Gastrocnemius medialis (tissue), 4 donors: ENCODE data around the gene BAG5. TPM values are rescaled to one million over a fixed set of nuclear protein-coding genes. Genes with fewer than 3 reads are reported as not detected.

Experiments
- ATAC-seq, 2 donors: fragments of 150-250 bp; one replicate each; pipeline ENCODE4 v1.9.1; 2016
- DNase-seq, 2 donors: peaks; one replicate each; pipeline ENCODE4 v3.0.0-alpha.2; 2019
- H3K27ac ChIP-seq, 4 donors: fragments of 200-600 bp; sonication (generic); 1 replicate in 1 of 4; 2 replicates in 3 of 4; pipeline ENCODE4 v1.5.1; 2016 to 2018; ENCODE audit warnings: mild to moderate bottlenecking in 2 of 4, moderate library complexity in 1 of 4
- H3K27me3 ChIP-seq, 3 donors: fragments of 200-600 bp; sonication (generic) in 2 of 3; 1 replicate in 1 of 3; 2 replicates in 2 of 3; pipeline versions ENCODE4 v1.5.1 to v1.6.0; 2016 to 2019; ENCODE audit warnings: mild to moderate bottlenecking in 1 of 3, moderate library complexity in 1 of 3
- H3K36me3 ChIP-seq, 2 donors: fragments of 200-600 bp; sonication (generic) in 1 of 2; one replicate each; pipeline ENCODE4 v1.5.1; 2017 to 2018
- H3K4me1 ChIP-seq, 2 donors: fragments of 200-600 bp; sonication (generic) in 1 of 2; one replicate each; pipeline ENCODE4 v1.5.1; 2016 to 2017; ENCODE audit warnings: mild to moderate bottlenecking in 2 of 2
- H3K4me3 ChIP-seq, 4 donors: fragments of 200-600 bp; sonication (generic) in 3 of 4; 1 replicate in 1 of 4; 2 replicates in 3 of 4; pipeline ENCODE4 v1.5.1; 2016 to 2019; ENCODE audit warnings: mild to moderate bottlenecking in 2 of 4
- H3K9me3 ChIP-seq, 3 donors: fragments of 200-600 bp; sonication (generic) in 2 of 3; 1 replicate in 1 of 3; 2 replicates in 2 of 3; pipeline ENCODE4 v1.5.1; 2016 to 2019
- CTCF ChIP-seq, 5 experiments: fragments of 450-650 bp in 3 of 5; fragments of 200-600 bp in 2 of 5; sonication (generic) in 2 of 5; IDR thresholded peaks in 4 of 5; conservative IDR thresholded peaks in 1 of 5; 1 replicate in 4 of 5; 2 replicates in 1 of 5; pipeline ENCODE4 v1.5.1; 2016 to 2019; ENCODE audit warnings: antibody characterized with exemption in 5 of 5, mild to moderate bottlenecking in 3 of 5, moderate library complexity in 3 of 5
- POLR2A ChIP-seq, 2 donors: fragments of 450-650 bp; IDR thresholded peaks; one replicate each; pipeline ENCODE4 v1.6.1; 2017; ENCODE audit warnings: antibody characterized with exemption in 2 of 2, mild to moderate bottlenecking in 2 of 2, moderate library complexity in 2 of 2
- in situ Hi-C, 4 donors: fragments of 200-750 bp; cut with MboI; loops; one replicate each; pipeline versions ENCODE4 v1.15.0 to v1.8.0; 2017; ENCODE audit warnings: low sequenced_read_pairs in 4 of 4
- intact Hi-C: fragments of 100-400 bp; cut with DNase I; formaldehyde crosslinking; loops from one replicate; pipeline ENCODE4 v1.15.1; 2023; ENCODE audit warnings: low total_unique reads
- total RNA-seq, 4 donors: library from RNA; depleted of rRNA; stranded (reverse); fragments of >200 nt; gene quantifications; one replicate each; pipeline versions ENCODE4 v1.1.0 to v1.2.3, GENCODE V29; 2016

Gene BAG5
- total RNA-seq, 4 donors from 2014 or later = 16.9 to 22.6 (median 21.0) TPM

DNA sequence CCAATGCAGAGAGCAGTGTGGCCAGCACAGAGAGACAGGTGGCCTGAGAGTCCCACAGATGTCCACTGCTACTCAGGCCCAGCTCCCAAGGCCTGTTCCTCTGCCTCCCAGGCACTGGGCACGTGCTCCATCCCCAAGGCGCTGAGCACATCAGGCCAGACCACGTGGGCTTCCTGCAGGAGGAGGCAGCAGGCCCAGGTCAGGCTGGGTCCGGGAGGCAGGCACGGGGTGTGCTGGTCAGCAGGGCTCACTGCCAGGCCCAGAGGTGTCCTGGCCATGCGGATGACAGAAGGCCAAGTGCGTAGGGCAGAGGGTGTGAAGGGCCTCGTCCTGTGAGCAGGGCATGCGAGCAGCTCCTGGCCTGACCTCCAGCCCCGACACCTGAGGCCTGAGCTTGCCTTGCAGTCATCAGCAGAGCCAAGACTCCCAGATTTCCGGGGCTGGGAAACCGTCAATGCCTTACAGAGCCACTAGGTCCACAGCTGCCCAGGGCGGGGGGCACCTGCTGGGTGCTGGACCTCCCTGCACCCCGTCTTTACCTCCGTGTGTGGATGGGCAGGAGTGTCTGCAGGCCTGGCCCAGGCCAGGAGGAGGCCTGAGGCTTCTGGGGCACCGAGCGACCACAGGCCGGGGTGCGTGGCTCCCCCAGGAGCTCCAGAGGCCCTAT, 18.6 kb downstream of the BAG5 start:
- H3K36me3 ChIP-seq = no peaks in the 10 kb centered on the region
- peak overlapping the region in 3 of 4 donors; percentile 29 to 64 (median 57) for H3K27ac ChIP-seq
- in situ Hi-C loops = no loop called here
- DNase-seq (peak; percentile 51 to 79), ATAC-seq (peak in 1 of 2 donors; percentile 37)
- no peak overlapping the region for H3K4me3 ChIP-seq
- H3K27me3 ChIP-seq = no peaks in the 10 kb centered on the region
- peaks cover 19 to 46% of the 10 kb centered on the region in 2 donors for H3K4me1 ChIP-seq
- H3K9me3 ChIP-seq = no peaks in the 10 kb centered on the region
- TF ChIP-seq CTCF (IDR thresholded peaks at IDR 0.05 in 4 of 5, conservative IDR thresholded peaks at IDR 0.05 in 1 of 5) = no peak
- TF ChIP-seq POLR2A (IDR thresholded peaks at IDR 0.05) = no peak
- intact Hi-C loops = no loop called here

- Histone ChIP-seq H3K4me3 (no peak overlapping the region), H3K27me3 (no peaks in the 10 kb centered on the region), H3K36me3 (no peaks in the 10 kb centered on the region), H3K27ac (peak overlapping the region in 3 of 4 donors; percentile 29 to 64 (median 57)), H3K9me3 (no peaks in the 10 kb centered on the region), H3K4me1 (peaks cover 26 to 52% of the 10 kb centered on the region in 2 donors)
- no peak for ATAC-seq
- in situ Hi-C loops (no loop called here), intact Hi-C loops (no loop called here)
- TF ChIP-seq POLR2A (IDR thresholded peaks at IDR 0.05) (no peak), CTCF (IDR thresholded peaks at IDR 0.05 in 4 of 5, conservative IDR thresholded peaks at IDR 0.05 in 1 of 5) (no peak)
- DNase-seq = no peak
Measured at GRCh38 chr14:103543140-103543539, 19.3 kb downstream of the BAG5 start.

GRCh38 chr14:103542605-103543088, 19.8 kb downstream of the BAG5 start:
- no peaks in the 10 kb centered on the region for H3K27me3 ChIP-seq

DNA sequence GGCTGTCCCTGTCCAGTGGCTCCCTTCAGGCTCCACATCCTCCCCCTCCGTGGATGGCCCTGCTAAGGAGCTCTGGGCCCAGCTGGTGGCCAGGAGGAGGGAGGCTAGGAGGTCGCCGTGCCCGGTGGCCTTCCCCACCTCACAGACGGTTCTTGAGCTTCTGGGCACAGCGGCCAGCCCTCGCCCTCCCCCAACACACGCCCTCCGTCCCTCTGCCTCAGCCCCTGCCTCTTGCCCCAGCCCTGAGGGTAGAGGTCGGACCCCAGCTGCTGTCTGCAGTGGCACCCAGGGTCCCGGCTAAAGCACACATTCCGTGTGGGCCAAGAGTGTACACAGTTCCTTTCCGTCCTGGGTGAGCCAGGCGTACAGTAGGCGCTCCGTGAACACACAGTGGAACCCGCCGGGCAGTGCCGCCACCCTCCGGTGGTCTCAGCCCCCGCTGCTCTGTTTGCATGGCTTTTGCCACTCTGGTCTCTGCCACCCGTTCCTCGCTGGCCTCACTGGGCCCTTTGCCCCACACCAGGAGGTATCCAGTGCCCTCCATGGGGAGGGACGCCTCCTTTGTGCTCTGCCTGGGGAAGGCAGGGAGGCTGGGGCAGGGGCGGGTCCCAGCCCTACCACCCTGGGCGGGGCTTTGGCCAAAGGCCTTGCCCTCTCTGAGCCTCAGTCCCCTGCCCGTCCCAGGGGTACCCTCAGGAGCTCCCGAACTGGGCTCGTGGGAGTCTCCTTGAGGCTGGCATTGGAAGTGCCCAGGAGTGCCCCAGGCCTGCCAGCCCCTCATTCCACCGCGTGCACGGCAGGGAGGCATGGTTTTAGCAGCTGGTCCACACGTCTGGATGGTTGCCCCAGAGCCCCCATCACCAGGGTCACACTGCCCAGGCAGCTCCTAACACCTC, 20.5 kb downstream of the BAG5 start:
- in situ Hi-C loops = no loop called here

More at GRCh38 chr14:103542605-103543088, 19.8 kb downstream of the BAG5 start:
- DNase-seq (no peak), ATAC-seq (no peak)
- H3K4me1 ChIP-seq = peaks cover 28 to 52% of the 10 kb centered on the region in 2 donors
- peak overlapping the region in 2 of 4 donors; percentile 44 to 57 for H3K27ac ChIP-seq
- no peak overlapping the region for H3K4me3 ChIP-seq
- in situ Hi-C loops (no loop called here), intact Hi-C loops (no loop called here)
- TF ChIP-seq POLR2A (IDR thresholded peaks at IDR 0.05) = no peak
- no peak for TF ChIP-seq CTCF (IDR thresholded peaks at IDR 0.05 in 4 of 5, conservative IDR thresholded peaks at IDR 0.05 in 1 of 5)
- no peaks in the 10 kb centered on the region for H3K36me3 ChIP-seq
- no peaks in the 10 kb centered on the region for H3K9me3 ChIP-seq

More for the DNA sequence above, 20.5 kb downstream of the BAG5 start:
- ATAC-seq (no peak), DNase-seq (no peak)
- no peaks in the 10 kb centered on the region for H3K27me3 ChIP-seq
- H3K36me3 ChIP-seq = no peaks in the 10 kb centered on the region
- no peaks in the 10 kb centered on the region for H3K9me3 ChIP-seq
- peak overlapping the region in 3 of 4 donors; percentile 12 to 70 (median 56) for H3K27ac ChIP-seq
- H3K4me1 ChIP-seq = peaks cover 28 to 52% of the 10 kb centered on the region in 2 donors
- no peak overlapping the region for H3K4me3 ChIP-seq
- intact Hi-C loops = no loop called here
- TF ChIP-seq POLR2A (IDR thresholded peaks at IDR 0.05) (no peak), CTCF (IDR thresholded peaks at IDR 0.05 in 4 of 5, conservative IDR thresholded peaks at IDR 0.05 in 1 of 5) (no peak)
